ENCODE data around the gene SLC17A7.

Gene SLC17A7

GRCh38 chr19:49443366-49444099, 2.2 kb upstream of the SLC17A7 start:
- DNase-seq (ENCODE audit: low spot score): peak; percentile 93

- DNase-seq (ENCODE audit: low spot score): peak; percentile 91
Measured at GRCh38 chr19:49442771-49443365, 1.5 kb upstream of the SLC17A7 start.

- DNase-seq (ENCODE audit: low spot score): no peak
Measured at GRCh38 chr19:49442354-49442753, 1.0 kb upstream of the SLC17A7 start.

GRCh38 chr19:49441960-49442350, 628 bp upstream of the SLC17A7 start:
- no peak for DNase-seq (ENCODE audit: low spot score)

- no peak for DNase-seq (ENCODE audit: low spot score)
Measured at GRCh38 chr19:49440439-49441209, 703 bp downstream of the SLC17A7 start.

- no peak for DNase-seq (ENCODE audit: low spot score)
Measured at GRCh38 chr19:49439836-49440235, 1.5 kb downstream of the SLC17A7 start.

GRCh38 chr19:49438261-49438660, 3.1 kb downstream of the SLC17A7 start:
- no peak for DNase-seq (ENCODE audit: low spot score)

- DNase-seq (ENCODE audit: low spot score): no peak
Measured at GRCh38 chr19:49437231-49437630, 4.1 kb downstream of the SLC17A7 start.

- DNase-seq (ENCODE audit: low spot score): no peak
Measured at GRCh38 chr19:49436381-49437017, 4.8 kb downstream of the SLC17A7 start.

GRCh38 chr19:49435670-49436069, 5.7 kb downstream of the SLC17A7 start:
- DNase-seq (ENCODE audit: low spot score): no peak

- no peak for DNase-seq (ENCODE audit: low spot score)
Measured at GRCh38 chr19:49434907-49435583, 6.3 kb downstream of the SLC17A7 start.

GRCh38 chr19:49433240-49433901, 8.0 kb downstream of the SLC17A7 start:
- DNase-seq (ENCODE audit: low spot score): no peak

- DNase-seq (ENCODE audit: low spot score): no peak
Measured at GRCh38 chr19:49432141-49433073, 8.9 kb downstream of the SLC17A7 start.

GRCh38 chr19:49431330-49431749, 10.0 kb downstream of the SLC17A7 start:
- DNase-seq (ENCODE audit: low spot score): no peak

GRCh38 chr19:49430678-49431329, 10.5 kb downstream of the SLC17A7 start:
- no peak for DNase-seq (ENCODE audit: low spot score)

- DNase-seq (ENCODE audit: low spot score): no peak
Measured at GRCh38 chr19:49430172-49430677, 11.1 kb downstream of the SLC17A7 start.

- no peak for DNase-seq (ENCODE audit: low spot score)
Measured at GRCh38 chr19:49428547-49429451, 12.5 kb downstream of the SLC17A7 start.

- DNase-seq (ENCODE audit: low spot score): no peak
Measured at GRCh38 chr19:49427855-49428546, 13.3 kb downstream of the SLC17A7 start.
